Activated T-helper 9 cell treated with anti-CD3 and anti-CD28 coated beads, Interleukin-2, amount 50 U/mL, for 16 hours (primary cell): ENCODE data around the gene LGALS8.
A peak's percentile ranks its signal among the peaks of the same experiment; 100 is the strongest.

Experiments used
- DNase-seq: peaks from one replicate; pipeline ENCODE4 v3.0.0-alpha.2; 2020; ENCODE audit warnings: low read depth

Gene LGALS8

GRCh38 chr1:236509203-236509602 is 14.6 kb upstream of the LGALS8 start:
- DNase-seq, result no peak

GRCh38 chr1:236509647-236510401 is 14.0 kb upstream of the LGALS8 start:
- no peak for DNase-seq

GRCh38 chr1:236511735-236512418 is 11.9 kb upstream of the LGALS8 start:
- no peak for DNase-seq

- DNase-seq, result no peak
Measured at GRCh38 chr1:236514703-236515442, 8.9 kb upstream of the LGALS8 start.

GRCh38 chr1:236515443-236515958 is 8.3 kb upstream of the LGALS8 start:
- no peak for DNase-seq

GRCh38 chr1:236516929-236517704 is 6.7 kb upstream of the LGALS8 start:
- DNase-seq, result no peak

- DNase-seq, result no peak
Measured at GRCh38 chr1:236518322-236518721, 5.5 kb upstream of the LGALS8 start.

GRCh38 chr1:236520445-236521005 is 3.3 kb upstream of the LGALS8 start:
- no peak for DNase-seq

GRCh38 chr1:236522937-236523703 is 662 bp upstream of the LGALS8 start:
- DNase-seq, result no peak

- peak; percentile 37 for DNase-seq
Measured at GRCh38 chr1:236524142-236524894, 536 bp downstream of the LGALS8 start.

GRCh38 chr1:236524895-236525184 is 1.1 kb downstream of the LGALS8 start:
- DNase-seq, result no peak

GRCh38 chr1:236526079-236526478 is 2.3 kb downstream of the LGALS8 start:
- DNase-seq, result no peak

- DNase-seq, result no peak
Measured at GRCh38 chr1:236530286-236530685, 6.5 kb downstream of the LGALS8 start.

GRCh38 chr1:236530959-236531358 is 7.2 kb downstream of the LGALS8 start:
- DNase-seq, result no peak

- no peak for DNase-seq
Measured at GRCh38 chr1:236532850-236533249, 9.1 kb downstream of the LGALS8 start.

- DNase-seq, result no peak
Measured at GRCh38 chr1:236534151-236534651, 10.4 kb downstream of the LGALS8 start.

GRCh38 chr1:236535190-236535589 is 11.4 kb downstream of the LGALS8 start:
- no peak for DNase-seq

- DNase-seq, result no peak
Measured at GRCh38 chr1:236535662-236536161, 11.9 kb downstream of the LGALS8 start.

- DNase-seq, result no peak
Measured at GRCh38 chr1:236536540-236536939, 12.8 kb downstream of the LGALS8 start.
